ENCODE data around the gene CADM1.

DNA sequence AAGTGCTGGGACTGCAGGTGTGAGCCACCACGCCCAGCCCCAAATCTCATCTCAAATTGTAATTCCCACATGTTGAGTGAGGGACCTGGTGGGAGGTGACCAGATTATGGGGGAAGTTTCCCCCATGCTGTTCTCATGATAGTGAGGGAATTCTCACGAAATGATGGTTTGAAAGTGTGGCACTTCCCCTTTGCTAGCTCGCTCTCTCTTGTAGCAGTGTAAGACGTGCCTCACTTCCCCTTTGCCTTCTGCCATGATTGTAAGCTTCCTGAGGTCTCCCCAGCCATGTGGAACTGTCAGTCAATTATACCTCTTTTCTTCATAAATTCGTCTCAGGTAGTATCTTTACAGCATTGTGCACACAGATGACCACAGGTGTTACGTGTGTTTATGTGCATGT, 357.8 kb downstream of the CADM1 start:
- TF ChIP-seq POLR2A (IDR thresholded peaks at IDR 0.05): no peak
- TF ChIP-seq, protein P1, sequence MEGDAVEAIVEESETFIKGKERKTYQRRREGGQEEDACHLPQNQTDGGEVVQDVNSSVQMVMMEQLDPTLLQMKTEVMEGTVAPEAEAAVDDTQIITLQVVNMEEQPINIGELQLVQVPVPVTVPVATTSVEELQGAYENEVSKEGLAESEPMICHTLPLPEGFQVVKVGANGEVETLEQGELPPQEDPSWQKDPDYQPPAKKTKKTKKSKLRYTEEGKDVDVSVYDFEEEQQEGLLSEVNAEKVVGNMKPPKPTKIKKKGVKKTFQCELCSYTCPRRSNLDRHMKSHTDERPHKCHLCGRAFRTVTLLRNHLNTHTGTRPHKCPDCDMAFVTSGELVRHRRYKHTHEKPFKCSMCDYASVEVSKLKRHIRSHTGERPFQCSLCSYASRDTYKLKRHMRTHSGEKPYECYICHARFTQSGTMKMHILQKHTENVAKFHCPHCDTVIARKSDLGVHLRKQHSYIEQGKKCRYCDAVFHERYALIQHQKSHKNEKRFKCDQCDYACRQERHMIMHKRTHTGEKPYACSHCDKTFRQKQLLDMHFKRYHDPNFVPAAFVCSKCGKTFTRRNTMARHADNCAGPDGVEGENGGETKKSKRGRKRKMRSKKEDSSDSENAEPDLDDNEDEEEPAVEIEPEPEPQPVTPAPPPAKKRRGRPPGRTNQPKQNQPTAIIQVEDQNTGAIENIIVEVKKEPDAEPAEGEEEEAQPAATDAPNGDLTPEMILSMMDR (IDR thresholded peaks at IDR 0.05 in 8 of 11, conservative IDR thresholded peaks at IDR 0.05 in 3 of 11): no peak
